Measurements from ENCODE around the gene MZT2B. TPM values are rescaled to one million over a fixed set of nuclear protein-coding genes. Genes with fewer than 3 reads are reported as not detected.

MZT2B gene
- total and polyA plus RNA-seq, 2 experiments from 2014 or later, result 70.9 to 233 TPM

DNA sequence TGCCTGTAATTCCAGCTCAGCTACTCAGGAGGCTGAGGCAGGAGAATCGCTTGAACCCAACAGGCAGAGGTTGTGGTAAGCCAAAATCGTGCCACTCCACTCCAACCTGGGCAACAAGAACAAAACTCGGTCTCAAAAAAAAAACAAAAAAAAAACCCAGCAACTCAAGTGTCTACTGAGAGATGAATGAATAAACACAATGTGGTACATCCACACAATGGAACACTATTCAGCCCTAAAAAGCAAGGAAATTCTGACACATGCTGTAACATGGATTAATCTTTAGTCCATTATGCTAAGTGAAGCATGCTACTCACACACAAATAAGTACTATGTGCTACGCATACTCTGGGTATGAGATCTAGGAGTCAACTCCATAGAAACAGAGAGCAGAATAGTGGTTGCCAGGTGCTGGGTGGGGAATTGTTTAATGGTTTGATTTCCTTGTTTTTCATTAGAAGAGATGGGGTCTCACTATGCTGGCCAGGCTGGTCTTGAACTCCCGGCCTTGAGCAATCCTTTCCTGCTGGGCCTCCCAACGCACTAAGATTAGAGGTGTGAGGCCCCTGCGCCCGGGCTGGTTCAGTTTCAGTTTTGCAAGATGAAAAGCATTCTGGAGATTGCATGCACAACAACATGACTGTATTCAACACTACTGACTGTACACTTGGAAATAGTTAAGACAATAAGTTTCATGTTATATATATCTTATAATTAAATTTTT lies 16.6 kb upstream of the MZT2B start:
- peaks cover 71% of the 10 kb centered on the region for H3K36me3 Mint-ChIP-seq (ENCODE audit: low read depth)
- H2AFZ ChIP-seq, result no peak overlapping the region
- H3K4me3 ChIP-seq, result no peak overlapping the region
- no peaks in the 10 kb centered on the region for H3K4me1 ChIP-seq (ENCODE audit: insufficient read depth)
- H3F3A ChIP-seq (replicated peaks; ENCODE audit: low read depth), result no peaks in the 10 kb centered on the region
- H3K27ac ChIP-seq (ENCODE audit: low read depth), result no peak overlapping the region
- H3K9me3 Mint-ChIP-seq, result no peaks in the 10 kb centered on the region
- no peak overlapping the region for H3K4me3 Mint-ChIP-seq
- no peaks in the 10 kb centered on the region for H3K79me2 ChIP-seq (replicated peaks; ENCODE audit: insufficient read depth)
- ATAC-seq (no peak), DNase-seq (ENCODE audit: low spot score) (no peak)
- no peak for TF ChIP-seq ETS1 (IDR thresholded peaks at IDR 0.05)
- TF ChIP-seq POLR2AphosphoS5 (IDR thresholded peaks at IDR 0.05; ENCODE audit: low read depth), result no peak
- no peak for TF ChIP-seq NANOG (IDR thresholded peaks at IDR 0.05; ENCODE audit: borderline replicate concordance)
- TF ChIP-seq STAT1 (IDR thresholded peaks at IDR 0.05; ENCODE audit: unreplicated experiment), result no peak
- no peak for TF ChIP-seq EZH2phosphoT487 (IDR thresholded peaks at IDR 0.05; ENCODE audit: unreplicated experiment)
- TF ChIP-seq, protein P1, sequence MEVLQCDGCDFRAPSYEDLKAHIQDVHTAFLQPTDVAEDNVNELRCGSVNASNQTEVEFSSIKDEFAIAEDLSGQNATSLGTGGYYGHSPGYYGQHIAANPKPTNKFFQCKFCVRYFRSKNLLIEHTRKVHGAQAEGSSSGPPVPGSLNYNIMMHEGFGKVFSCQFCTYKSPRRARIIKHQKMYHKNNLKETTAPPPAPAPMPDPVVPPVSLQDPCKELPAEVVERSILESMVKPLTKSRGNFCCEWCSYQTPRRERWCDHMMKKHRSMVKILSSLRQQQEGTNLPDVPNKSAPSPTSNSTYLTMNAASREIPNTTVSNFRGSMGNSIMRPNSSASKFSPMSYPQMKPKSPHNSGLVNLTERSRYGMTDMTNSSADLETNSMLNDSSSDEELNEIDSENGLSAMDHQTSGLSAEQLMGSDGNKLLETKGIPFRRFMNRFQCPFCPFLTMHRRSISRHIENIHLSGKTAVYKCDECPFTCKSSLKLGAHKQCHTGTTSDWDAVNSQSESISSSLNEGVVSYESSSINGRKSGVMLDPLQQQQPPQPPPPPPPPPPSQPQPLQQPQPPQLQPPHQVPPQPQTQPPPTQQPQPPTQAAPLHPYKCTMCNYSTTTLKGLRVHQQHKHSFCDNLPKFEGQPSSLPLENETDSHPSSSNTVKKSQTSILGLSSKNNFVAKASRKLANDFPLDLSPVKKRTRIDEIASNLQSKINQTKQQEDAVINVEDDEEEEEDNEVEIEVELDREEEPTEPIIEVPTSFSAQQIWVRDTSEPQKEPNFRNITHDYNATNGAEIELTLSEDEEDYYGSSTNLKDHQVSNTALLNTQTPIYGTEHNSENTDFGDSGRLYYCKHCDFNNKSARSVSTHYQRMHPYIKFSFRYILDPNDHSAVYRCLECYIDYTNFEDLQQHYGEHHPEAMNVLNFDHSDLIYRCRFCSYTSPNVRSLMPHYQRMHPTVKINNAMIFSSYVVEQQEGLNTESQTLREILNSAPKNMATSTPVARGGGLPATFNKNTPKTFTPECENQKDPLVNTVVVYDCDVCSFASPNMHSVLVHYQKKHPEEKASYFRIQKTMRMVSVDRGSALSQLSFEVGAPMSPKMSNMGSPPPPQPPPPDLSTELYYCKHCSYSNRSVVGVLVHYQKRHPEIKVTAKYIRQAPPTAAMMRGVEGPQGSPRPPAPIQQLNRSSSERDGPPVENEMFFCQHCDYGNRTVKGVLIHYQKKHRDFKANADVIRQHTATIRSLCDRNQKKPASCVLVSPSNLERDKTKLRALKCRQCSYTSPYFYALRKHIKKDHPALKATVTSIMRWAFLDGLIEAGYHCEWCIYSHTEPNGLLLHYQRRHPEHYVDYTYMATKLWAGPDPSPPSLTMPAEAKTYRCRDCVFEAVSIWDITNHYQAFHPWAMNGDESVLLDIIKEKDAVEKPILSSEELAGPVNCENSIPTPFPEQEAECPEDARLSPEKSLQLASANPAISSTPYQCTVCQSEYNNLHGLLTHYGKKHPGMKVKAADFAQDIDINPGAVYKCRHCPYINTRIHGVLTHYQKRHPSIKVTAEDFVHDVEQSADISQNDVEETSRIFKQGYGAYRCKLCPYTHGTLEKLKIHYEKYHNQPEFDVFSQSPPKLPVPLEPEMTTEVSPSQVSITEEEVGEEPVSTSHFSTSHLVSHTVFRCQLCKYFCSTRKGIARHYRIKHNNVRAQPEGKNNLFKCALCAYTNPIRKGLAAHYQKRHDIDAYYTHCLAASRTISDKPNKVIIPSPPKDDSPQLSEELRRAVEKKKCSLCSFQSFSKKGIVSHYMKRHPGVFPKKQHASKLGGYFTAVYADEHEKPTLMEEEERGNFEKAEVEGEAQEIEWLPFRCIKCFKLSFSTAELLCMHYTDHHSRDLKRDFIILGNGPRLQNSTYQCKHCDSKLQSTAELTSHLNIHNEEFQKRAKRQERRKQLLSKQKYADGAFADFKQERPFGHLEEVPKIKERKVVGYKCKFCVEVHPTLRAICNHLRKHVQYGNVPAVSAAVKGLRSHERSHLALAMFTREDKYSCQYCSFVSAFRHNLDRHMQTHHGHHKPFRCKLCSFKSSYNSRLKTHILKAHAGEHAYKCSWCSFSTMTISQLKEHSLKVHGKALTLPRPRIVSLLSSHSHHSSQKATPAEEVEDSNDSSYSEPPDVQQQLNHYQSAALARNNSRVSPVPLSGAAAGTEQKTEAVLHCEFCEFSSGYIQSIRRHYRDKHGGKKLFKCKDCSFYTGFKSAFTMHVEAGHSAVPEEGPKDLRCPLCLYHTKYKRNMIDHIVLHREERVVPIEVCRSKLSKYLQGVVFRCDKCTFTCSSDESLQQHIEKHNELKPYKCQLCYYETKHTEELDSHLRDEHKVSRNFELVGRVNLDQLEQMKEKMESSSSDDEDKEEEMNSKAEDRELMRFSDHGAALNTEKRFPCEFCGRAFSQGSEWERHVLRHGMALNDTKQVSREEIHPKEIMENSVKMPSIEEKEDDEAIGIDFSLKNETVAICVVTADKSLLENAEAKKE (CRISPR knock-in tag; IDR thresholded peaks at IDR 0.05), result no peak
- no peak for TF ChIP-seq ZNF114 (CRISPR knock-in tag; IDR thresholded peaks at IDR 0.05)
- TF ChIP-seq ZNF331 (CRISPR knock-in tag; IDR thresholded peaks at IDR 0.05; ENCODE audit: low read depth), result no peak
- TF ChIP-seq, protein P2, sequence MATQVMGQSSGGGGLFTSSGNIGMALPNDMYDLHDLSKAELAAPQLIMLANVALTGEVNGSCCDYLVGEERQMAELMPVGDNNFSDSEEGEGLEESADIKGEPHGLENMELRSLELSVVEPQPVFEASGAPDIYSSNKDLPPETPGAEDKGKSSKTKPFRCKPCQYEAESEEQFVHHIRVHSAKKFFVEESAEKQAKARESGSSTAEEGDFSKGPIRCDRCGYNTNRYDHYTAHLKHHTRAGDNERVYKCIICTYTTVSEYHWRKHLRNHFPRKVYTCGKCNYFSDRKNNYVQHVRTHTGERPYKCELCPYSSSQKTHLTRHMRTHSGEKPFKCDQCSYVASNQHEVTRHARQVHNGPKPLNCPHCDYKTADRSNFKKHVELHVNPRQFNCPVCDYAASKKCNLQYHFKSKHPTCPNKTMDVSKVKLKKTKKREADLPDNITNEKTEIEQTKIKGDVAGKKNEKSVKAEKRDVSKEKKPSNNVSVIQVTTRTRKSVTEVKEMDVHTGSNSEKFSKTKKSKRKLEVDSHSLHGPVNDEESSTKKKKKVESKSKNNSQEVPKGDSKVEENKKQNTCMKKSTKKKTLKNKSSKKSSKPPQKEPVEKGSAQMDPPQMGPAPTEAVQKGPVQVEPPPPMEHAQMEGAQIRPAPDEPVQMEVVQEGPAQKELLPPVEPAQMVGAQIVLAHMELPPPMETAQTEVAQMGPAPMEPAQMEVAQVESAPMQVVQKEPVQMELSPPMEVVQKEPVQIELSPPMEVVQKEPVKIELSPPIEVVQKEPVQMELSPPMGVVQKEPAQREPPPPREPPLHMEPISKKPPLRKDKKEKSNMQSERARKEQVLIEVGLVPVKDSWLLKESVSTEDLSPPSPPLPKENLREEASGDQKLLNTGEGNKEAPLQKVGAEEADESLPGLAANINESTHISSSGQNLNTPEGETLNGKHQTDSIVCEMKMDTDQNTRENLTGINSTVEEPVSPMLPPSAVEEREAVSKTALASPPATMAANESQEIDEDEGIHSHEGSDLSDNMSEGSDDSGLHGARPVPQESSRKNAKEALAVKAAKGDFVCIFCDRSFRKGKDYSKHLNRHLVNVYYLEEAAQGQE (IDR thresholded peaks at IDR 0.05; ENCODE audit: unreplicated experiment), result no peak
- no peak for TF ChIP-seq CTCF (conservative IDR thresholded peaks at IDR 0.05; ENCODE audit: low read depth in 2 of 2)
- no peak for TF ChIP-seq JUNB (IDR thresholded peaks at IDR 0.05; ENCODE audit: unreplicated experiment)
- no peak for TF ChIP-seq EZH2 (IDR thresholded peaks at IDR 0.05; ENCODE audit: low read depth, unreplicated experiment)
- no peak for TF ChIP-seq CREB1 (CRISPR knock-in tag; IDR thresholded peaks at IDR 0.05; ENCODE audit: low read depth)
- H3K27me3 Mint-ChIP-seq (ENCODE audit: insufficient read depth, low read depth, poor library complexity), result peaks cover 6% of the 10 kb centered on the region
- H4K20me1 ChIP-seq (replicated peaks; ENCODE audit: insufficient read depth), result no peaks in the 10 kb centered on the region; the same call in 1 of the 2 replicates
- peaks cover 16% of the 10 kb centered on the region for H3K36me3 ChIP-seq (ENCODE audit: insufficient read depth)
- no peak overlapping the region for H3K27ac Mint-ChIP-seq
- peaks cover 3% of the 10 kb centered on the region; the same call in 2 of the 3 replicates for H3K4me1 Mint-ChIP-seq
- H3K27me3 ChIP-seq (ENCODE audit: insufficient read depth), result no peaks in the 10 kb centered on the region
- no peaks in the 10 kb centered on the region for H3K9me2 ChIP-seq (ENCODE audit: insufficient read depth)
- H3K4me2 ChIP-seq, result no peak overlapping the region

Data from GM23338 (cell line).